ENCODE data around the gene TTC16. TPM values are rescaled to one million over a fixed set of nuclear protein-coding genes. Genes with fewer than 3 reads are reported as not detected.

TTC16 gene
- total and polyA plus RNA-seq, 2 experiments from 2014 or later = not detected

DNA sequence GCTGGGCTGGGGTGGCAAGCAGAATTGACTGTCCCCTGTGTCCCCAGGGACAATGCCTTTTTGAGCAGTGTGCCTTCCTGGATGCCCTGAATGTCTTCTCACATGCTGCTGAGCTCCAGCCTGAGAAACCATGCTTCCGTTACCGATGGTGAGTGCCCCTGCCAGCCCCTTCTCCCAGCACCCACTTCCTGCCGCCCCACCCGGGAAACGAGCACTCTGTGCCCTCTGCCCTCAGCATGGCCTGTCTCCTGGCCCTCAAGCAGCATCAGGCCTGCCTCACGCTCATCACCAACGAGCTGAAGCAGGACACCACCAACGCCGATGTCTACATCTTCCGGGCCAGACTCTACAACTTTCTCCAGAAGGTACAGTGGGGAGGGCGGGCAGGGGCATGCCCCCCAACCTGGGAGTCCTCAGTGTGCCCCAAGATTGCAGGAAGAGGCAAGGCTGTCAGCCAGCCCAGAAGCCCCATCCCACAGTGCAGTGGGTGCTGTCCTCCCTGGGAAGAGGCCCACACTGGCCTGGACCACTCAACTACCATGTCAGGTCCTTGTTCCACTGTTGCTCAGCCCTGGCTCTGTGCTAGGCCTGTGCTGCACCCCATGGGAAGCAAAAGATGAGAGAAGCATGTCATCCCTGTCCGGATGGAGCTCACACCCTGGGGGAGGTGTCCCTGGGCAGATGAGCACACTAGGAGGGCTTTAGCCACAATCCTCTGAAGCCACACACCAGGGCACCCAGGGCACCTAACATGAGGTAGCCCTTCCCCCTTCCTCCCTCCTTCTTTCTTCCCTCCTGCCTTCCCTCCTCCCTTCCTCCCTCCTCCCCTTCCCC, 4.4 kb downstream of the TTC16 start:
- TF ChIP-seq, protein P1, sequence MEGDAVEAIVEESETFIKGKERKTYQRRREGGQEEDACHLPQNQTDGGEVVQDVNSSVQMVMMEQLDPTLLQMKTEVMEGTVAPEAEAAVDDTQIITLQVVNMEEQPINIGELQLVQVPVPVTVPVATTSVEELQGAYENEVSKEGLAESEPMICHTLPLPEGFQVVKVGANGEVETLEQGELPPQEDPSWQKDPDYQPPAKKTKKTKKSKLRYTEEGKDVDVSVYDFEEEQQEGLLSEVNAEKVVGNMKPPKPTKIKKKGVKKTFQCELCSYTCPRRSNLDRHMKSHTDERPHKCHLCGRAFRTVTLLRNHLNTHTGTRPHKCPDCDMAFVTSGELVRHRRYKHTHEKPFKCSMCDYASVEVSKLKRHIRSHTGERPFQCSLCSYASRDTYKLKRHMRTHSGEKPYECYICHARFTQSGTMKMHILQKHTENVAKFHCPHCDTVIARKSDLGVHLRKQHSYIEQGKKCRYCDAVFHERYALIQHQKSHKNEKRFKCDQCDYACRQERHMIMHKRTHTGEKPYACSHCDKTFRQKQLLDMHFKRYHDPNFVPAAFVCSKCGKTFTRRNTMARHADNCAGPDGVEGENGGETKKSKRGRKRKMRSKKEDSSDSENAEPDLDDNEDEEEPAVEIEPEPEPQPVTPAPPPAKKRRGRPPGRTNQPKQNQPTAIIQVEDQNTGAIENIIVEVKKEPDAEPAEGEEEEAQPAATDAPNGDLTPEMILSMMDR (IDR thresholded peaks at IDR 0.05; ENCODE audit: poor library complexity) = no peak
- TF ChIP-seq EZH2phosphoT487 (IDR thresholded peaks at IDR 0.05; ENCODE audit: low read depth, severe bottlenecking, unreplicated experiment) = no peak
- TF ChIP-seq EZH2 (IDR thresholded peaks at IDR 0.05; ENCODE audit: borderline replicate concordance) = no peak
- Histone ChIP-seq H4K20me1 (ENCODE audit: insufficient read depth, poor library complexity, severe bottlenecking) (no peaks in the 10 kb centered on the region), H3K27me3 (no peaks in the 10 kb centered on the region), H3K9me3 (ENCODE audit: low read depth) (no peaks in the 10 kb centered on the region), H3K79me2 (no peaks in the 10 kb centered on the region), H3K27ac (no peak overlapping the region), H3K4me3 (no peak overlapping the region), H3K4me1 (ENCODE audit: insufficient read depth) (no peaks in the 10 kb centered on the region), H3K4me2 (no peak overlapping the region), H2AFZ (no peak overlapping the region), H3K9me2 (replicated peaks; ENCODE audit: insufficient read depth) (no peaks in the 10 kb centered on the region), H3K36me3 (replicated peaks; ENCODE audit: insufficient read depth, low read depth) (no peaks in the 10 kb centered on the region)
- WGBS (ENCODE audit: low lambda C conversion rate, missing lambda C conversion rate) = 90% methylated on average over 11 of the region's 12 CpGs
- DNase-seq (ENCODE audit: low spot score) = no peak

DNA sequence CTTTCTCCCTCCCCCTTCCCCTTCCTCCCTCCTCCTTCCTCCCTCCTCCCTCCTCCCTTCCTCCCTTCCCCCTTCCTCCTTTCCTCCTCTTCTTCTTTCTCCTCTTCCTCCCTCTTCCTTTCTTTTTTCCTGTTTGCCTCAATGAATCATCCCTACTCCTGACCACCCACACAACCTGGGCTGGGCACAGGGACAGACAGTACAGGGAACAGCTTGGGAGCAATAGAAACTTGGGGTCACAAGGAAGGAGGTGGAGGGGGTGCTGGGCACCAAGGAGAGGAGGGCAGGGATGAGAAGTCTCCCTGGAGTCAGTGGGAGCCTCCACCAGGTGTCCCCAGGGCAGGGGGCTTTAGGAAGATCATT, 5.0 kb downstream of the TTC16 start:
- no peaks in the 10 kb centered on the region for H3K36me3 ChIP-seq (replicated peaks; ENCODE audit: insufficient read depth, low read depth)
- TF ChIP-seq EZH2phosphoT487 (IDR thresholded peaks at IDR 0.05; ENCODE audit: low read depth, severe bottlenecking, unreplicated experiment) (no peak), EZH2 (IDR thresholded peaks at IDR 0.05; ENCODE audit: borderline replicate concordance) (no peak)
- TF ChIP-seq, protein P1 (IDR thresholded peaks at IDR 0.05; ENCODE audit: poor library complexity) = no peak
- DNase-seq (ENCODE audit: low spot score) = no peak
- no peaks in the 10 kb centered on the region for H3K79me2 ChIP-seq
- H3K4me3 ChIP-seq = no peak overlapping the region
- no peaks in the 10 kb centered on the region for H4K20me1 ChIP-seq (ENCODE audit: insufficient read depth, poor library complexity, severe bottlenecking)
- H3K27me3 ChIP-seq = no peaks in the 10 kb centered on the region
- no peak overlapping the region for H3K4me2 ChIP-seq
- H3K4me1 ChIP-seq (ENCODE audit: insufficient read depth) = no peaks in the 10 kb centered on the region
- no peak overlapping the region for H2AFZ ChIP-seq
- H3K9me3 ChIP-seq (ENCODE audit: low read depth) = no peaks in the 10 kb centered on the region
- no peaks in the 10 kb centered on the region for H3K9me2 ChIP-seq (replicated peaks; ENCODE audit: insufficient read depth)
- H3K27ac ChIP-seq = no peak overlapping the region

DNA sequence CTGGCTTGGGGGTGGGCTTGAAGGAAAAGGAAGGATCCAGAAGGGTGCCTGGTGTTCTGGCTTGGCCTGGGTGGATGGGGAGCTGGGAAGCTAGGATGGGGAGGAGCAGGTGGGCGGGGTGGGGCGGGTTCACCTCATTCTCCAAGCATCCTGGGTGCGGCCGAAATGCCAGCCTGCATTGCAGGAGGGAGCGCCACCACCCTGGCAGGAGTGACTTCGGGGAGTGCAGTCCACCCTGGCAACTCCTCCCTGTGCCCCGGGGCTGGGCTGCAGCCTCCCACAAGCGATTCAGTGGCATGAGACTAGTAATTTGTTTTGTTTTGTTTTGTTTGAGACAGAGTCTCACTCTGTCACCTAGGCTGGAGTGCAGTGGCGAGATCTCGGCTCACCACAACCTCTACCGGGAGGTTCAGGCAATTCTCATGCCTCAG, 5.5 kb downstream of the TTC16 start:
- Histone ChIP-seq H3K27ac (no peak overlapping the region), H3K4me2 (no peak overlapping the region), H3K36me3 (replicated peaks; ENCODE audit: insufficient read depth, low read depth) (no peaks in the 10 kb centered on the region), H3K27me3 (no peaks in the 10 kb centered on the region), H4K20me1 (ENCODE audit: insufficient read depth, poor library complexity, severe bottlenecking) (no peaks in the 10 kb centered on the region), H3K9me3 (ENCODE audit: low read depth) (no peaks in the 10 kb centered on the region), H3K4me1 (ENCODE audit: insufficient read depth) (no peaks in the 10 kb centered on the region), H3K4me3 (no peak overlapping the region), H3K9me2 (replicated peaks; ENCODE audit: insufficient read depth) (no peaks in the 10 kb centered on the region), H3K79me2 (no peaks in the 10 kb centered on the region), H2AFZ (no peak overlapping the region)
- no peak for TF ChIP-seq EZH2 (IDR thresholded peaks at IDR 0.05; ENCODE audit: borderline replicate concordance)
- no peak for TF ChIP-seq EZH2phosphoT487 (IDR thresholded peaks at IDR 0.05; ENCODE audit: low read depth, severe bottlenecking, unreplicated experiment)
- TF ChIP-seq, protein P1 (IDR thresholded peaks at IDR 0.05; ENCODE audit: poor library complexity) = no peak
- 63% methylated on average over 9 of the region's 11 CpGs for WGBS (ENCODE audit: low lambda C conversion rate, missing lambda C conversion rate)
- DNase-seq (ENCODE audit: low spot score) = no peak

All from hepatocyte (in vitro differentiated cells).